Neural progenitor cell (in vitro differentiated cells): ENCODE data around the gene MFAP4. TPM values are rescaled to one million over a fixed set of nuclear protein-coding genes. Genes with fewer than 3 reads are reported as not detected.

Source experiments
- DNase-seq: peaks from one replicate; pipeline ENCODE4 v3.0.0-alpha.2; 2016; ENCODE audit warnings: low spot score
- H2AFZ ChIP-seq: fragments of 200-600 bp; sonication (generic); replicated peaks from 2 replicates; pipeline ENCODE4 v1.6.1; 2016; ENCODE audit warnings: antibody characterized with exemption
- H3F3A ChIP-seq: fragments of 200-600 bp; sonication (generic); 2 replicates; pipeline ENCODE4 v1.6.1; 2016; ENCODE audit warnings: antibody characterized with exemption, low read depth
- H3K27ac ChIP-seq: fragments of 200-600 bp; sonication (generic); 2 replicates; pipeline ENCODE4 v1.5.1; 2016; ENCODE audit warnings: mild to moderate bottlenecking
- H3K27me3 ChIP-seq: fragments of 200-600 bp; sonication (generic); 2 replicates; pipeline ENCODE4 v1.6.1; 2016; ENCODE audit warnings: mild to moderate bottlenecking, moderate library complexity
- H3K36me3 ChIP-seq: fragments of 200-600 bp; sonication (generic); 2 replicates; pipeline ENCODE4 v1.5.1; 2016
- H3K4me1 ChIP-seq: fragments of 200-600 bp; sonication (generic); 2 replicates; pipeline ENCODE4 v1.6.1; 2016; ENCODE audit warnings: mixed run types
- H3K4me2 ChIP-seq: fragments of 200-600 bp; sonication (generic); 2 replicates; pipeline ENCODE4 v1.6.1; 2016
- H3K4me3 ChIP-seq: fragments of 200-600 bp; sonication (generic); 2 replicates; pipeline ENCODE4 v1.5.1; 2016
- H3K79me2 ChIP-seq: fragments of 200-600 bp; sonication (generic); 2 replicates; pipeline ENCODE4 v1.6.1; 2016; ENCODE audit warnings: low read depth
- H3K9ac ChIP-seq: fragments of 200-600 bp; sonication (generic); 2 replicates; pipeline ENCODE4 v1.6.1; 2016
- H3K9me3 ChIP-seq: fragments of 200-600 bp; sonication (generic); 2 replicates; pipeline ENCODE4 v1.5.1; 2016; ENCODE audit warnings: low read depth
- H4K20me1 ChIP-seq: fragments of 200-600 bp; sonication (generic); 2 replicates; pipeline ENCODE4 v1.6.1; 2016; ENCODE audit warnings: low read depth
- H3K27ac Mint-ChIP-seq: 3 replicates; pipeline ENCODE4 v1.8.0; 2021; ENCODE audit warnings: mixed read lengths
- H3K27me3 Mint-ChIP-seq: 2 replicates; pipeline ENCODE4 v1.8.0; 2022; ENCODE audit warnings: low read depth, mild to moderate bottlenecking, inconsistent platforms, moderate library complexity, mixed read lengths; ENCODE audit not compliant: insufficient read depth
- H3K36me3 Mint-ChIP-seq: 3 replicates; pipeline ENCODE4 v1.8.0; 2021; ENCODE audit warnings: mixed read lengths
- H3K4me1 Mint-ChIP-seq: 3 replicates; pipeline ENCODE4 v1.8.0; 2021; ENCODE audit warnings: mixed read lengths
- H3K4me3 Mint-ChIP-seq: 3 replicates; pipeline ENCODE4 v1.8.0; 2021; ENCODE audit warnings: mild to moderate bottlenecking, moderate library complexity, mixed read lengths
- H3K9me3 Mint-ChIP-seq: 3 replicates; pipeline ENCODE4 v1.8.0; 2020; ENCODE audit warnings: mixed read lengths
- EZH2 ChIP-seq: fragments of 200-600 bp; sonication (generic); IDR thresholded peaks from 2 replicates; pipeline ENCODE4 v1.6.1; 2017; ENCODE audit warnings: antibody characterized with exemption, mild to moderate bottlenecking, moderate library complexity
- EZH2phosphoT487 ChIP-seq: fragments of 200-600 bp; sonication (generic); IDR thresholded peaks from 2 replicates; pipeline ENCODE4 v1.6.1; 2017; ENCODE audit warnings: antibody characterized with exemption
- total RNA-seq: library from RNA; depleted of rRNA; stranded (reverse); fragments of >200 nt; gene quantifications from 2 replicates; pipeline ENCODE4 v1.2.3, GENCODE V29; 2015; ENCODE audit warnings: low replicate concordance
- TF ChIP-seq, protein P1 (sequence below): fragments of 200-600 bp; sonication (generic); IDR thresholded peaks from 2 replicates; pipeline ENCODE4 v1.5.1; 2017; ENCODE audit warnings: antibody characterized with exemption, mild to moderate bottlenecking

MFAP4 gene
- total RNA-seq, 1 donor from 2014 or later, result not detected

DNA sequence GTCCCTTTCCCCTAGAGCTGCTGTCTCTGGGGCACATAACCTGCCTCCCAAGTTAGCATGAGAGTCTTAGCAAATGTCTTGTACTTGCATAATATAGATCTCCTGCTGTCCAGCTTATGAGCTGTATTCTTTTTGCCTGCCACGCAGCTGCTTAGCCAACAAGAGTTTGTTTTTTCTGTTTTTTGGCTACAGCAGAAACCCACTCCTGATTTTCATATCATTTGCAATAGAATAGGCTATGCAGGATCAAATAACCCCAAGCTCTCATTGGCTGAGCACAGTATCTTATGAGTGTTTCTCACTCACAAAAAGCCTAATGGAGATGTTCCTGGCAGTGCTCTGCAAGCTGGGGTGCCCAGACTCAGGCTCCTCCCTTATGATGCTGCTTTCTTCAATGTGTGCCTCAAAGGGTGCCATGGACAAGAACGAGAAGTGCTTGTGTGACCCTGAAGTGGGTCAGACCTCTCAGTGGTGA, 47.6 kb downstream of the MFAP4 start:
- Mint-ChIP-seq H3K9me3 (peaks cover 2% of the 10 kb centered on the region), H3K4me3 (no peak overlapping the region), H3K27me3 (peaks cover 2% of the 10 kb centered on the region), H3K27ac (no peak overlapping the region), H3K36me3 (peaks cover 5% of the 10 kb centered on the region), H3K4me1 (peaks cover 29% of the 10 kb centered on the region)
- Histone ChIP-seq H3K27ac (no peak overlapping the region), H3K4me2 (no peak overlapping the region), H3K4me1 (peaks cover 6% of the 10 kb centered on the region), H3K27me3 (no peaks in the 10 kb centered on the region), H3K4me3 (no peak overlapping the region), H3K9me3 (no peaks in the 10 kb centered on the region), H3K9ac (no peak overlapping the region), H3K36me3 (no peaks in the 10 kb centered on the region), H2AFZ (no peak overlapping the region), H4K20me1 (peaks cover 2% of the 10 kb centered on the region), H3K79me2 (no peaks in the 10 kb centered on the region), H3F3A (peaks cover 7% of the 10 kb centered on the region)
- TF ChIP-seq EZH2phosphoT487 (no peak), EZH2 (no peak)
- TF ChIP-seq, protein P1, sequence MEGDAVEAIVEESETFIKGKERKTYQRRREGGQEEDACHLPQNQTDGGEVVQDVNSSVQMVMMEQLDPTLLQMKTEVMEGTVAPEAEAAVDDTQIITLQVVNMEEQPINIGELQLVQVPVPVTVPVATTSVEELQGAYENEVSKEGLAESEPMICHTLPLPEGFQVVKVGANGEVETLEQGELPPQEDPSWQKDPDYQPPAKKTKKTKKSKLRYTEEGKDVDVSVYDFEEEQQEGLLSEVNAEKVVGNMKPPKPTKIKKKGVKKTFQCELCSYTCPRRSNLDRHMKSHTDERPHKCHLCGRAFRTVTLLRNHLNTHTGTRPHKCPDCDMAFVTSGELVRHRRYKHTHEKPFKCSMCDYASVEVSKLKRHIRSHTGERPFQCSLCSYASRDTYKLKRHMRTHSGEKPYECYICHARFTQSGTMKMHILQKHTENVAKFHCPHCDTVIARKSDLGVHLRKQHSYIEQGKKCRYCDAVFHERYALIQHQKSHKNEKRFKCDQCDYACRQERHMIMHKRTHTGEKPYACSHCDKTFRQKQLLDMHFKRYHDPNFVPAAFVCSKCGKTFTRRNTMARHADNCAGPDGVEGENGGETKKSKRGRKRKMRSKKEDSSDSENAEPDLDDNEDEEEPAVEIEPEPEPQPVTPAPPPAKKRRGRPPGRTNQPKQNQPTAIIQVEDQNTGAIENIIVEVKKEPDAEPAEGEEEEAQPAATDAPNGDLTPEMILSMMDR, result no peak
- no peak for DNase-seq

DNA sequence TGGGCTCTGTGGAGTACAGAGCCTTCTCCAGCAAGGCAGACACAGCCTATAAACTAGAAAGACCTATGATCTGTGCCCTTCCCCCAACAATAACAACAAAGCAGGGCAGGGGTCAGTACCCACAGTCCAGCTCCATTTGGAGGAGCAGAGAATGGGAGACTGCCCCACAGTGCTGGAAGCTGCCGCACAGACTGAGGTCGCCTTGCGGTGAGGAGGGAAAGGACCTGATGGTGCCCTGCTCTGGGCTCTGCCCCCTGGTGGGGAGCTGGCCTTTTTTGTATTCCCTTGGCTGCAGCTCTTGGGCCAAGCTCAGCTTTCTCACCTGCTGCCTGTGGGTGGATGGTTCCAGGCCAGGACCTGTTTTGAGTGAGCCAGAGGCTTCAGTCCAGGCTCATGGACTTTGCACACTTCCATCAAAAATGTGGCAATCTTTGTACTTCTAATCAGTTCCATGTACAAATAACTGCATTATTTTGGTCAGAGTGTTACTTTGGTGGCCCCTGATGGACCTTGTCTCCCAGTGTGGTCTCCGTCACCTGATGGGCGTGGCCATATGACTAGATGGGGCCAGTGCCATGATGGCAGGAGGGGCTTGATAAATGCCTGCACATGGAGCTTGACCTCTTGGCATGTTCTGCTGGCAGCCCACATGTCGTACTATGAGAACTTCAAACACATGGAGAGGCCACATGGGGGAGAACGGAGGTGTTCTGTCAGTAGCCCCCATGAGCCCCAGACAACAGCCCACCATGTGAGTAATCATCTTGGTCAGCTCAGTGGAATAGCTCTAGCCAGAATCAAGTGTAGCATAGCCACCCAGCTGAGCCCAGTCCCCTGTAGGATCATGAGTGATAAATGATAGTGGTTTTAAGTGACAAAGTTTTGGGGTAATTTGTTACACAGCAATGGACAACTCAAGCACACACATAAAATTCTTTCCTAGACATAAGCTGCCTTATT, 48.7 kb downstream of the MFAP4 start:
- H3K27ac Mint-ChIP-seq, result no peak overlapping the region
- no peaks in the 10 kb centered on the region for H3K9me3 ChIP-seq
- no peak overlapping the region for H2AFZ ChIP-seq
- peaks cover 29% of the 10 kb centered on the region for H3K4me1 Mint-ChIP-seq
- H3K4me3 ChIP-seq, result no peak overlapping the region
- H4K20me1 ChIP-seq, result peaks cover 2% of the 10 kb centered on the region
- no peak overlapping the region for H3K27ac ChIP-seq
- H3K9ac ChIP-seq, result no peak overlapping the region
- no peaks in the 10 kb centered on the region for H3K36me3 ChIP-seq
- peaks cover 7% of the 10 kb centered on the region for H3F3A ChIP-seq
- TF ChIP-seq EZH2, result no peak
- TF ChIP-seq, protein P1, result peak; percentile 57
- peaks cover 5% of the 10 kb centered on the region for H3K36me3 Mint-ChIP-seq
- DNase-seq, result peak; percentile 72
- H3K4me2 ChIP-seq, result no peak overlapping the region
- H3K4me3 Mint-ChIP-seq, result no peak overlapping the region
- H3K4me1 ChIP-seq, result peaks cover 6% of the 10 kb centered on the region
- no peaks in the 10 kb centered on the region for H3K79me2 ChIP-seq
- peaks cover 2% of the 10 kb centered on the region for H3K9me3 Mint-ChIP-seq
- no peaks in the 10 kb centered on the region for H3K27me3 ChIP-seq
- peaks cover 2% of the 10 kb centered on the region for H3K27me3 Mint-ChIP-seq

DNA sequence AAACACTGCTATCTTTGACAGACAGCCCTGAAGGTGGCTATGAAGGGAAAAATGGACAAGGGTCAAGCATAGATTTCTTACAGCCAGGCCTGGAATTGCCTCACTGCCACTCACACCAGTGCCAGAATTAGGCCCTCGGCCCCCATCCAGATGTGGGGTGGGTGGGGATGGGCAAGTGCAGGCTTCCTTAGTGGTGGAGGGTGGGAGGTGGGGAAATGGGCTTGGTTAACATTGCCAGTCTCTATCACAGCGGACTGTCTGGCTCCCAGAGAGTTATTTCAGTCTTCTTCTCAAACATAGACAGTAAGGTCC, 49.3 kb downstream of the MFAP4 start:
- Histone ChIP-seq H3K36me3 (no peaks in the 10 kb centered on the region), H3K9ac (no peak overlapping the region), H3K4me2 (no peak overlapping the region), H3K27me3 (no peaks in the 10 kb centered on the region), H3K4me3 (no peak overlapping the region), H3K4me1 (peaks cover 6% of the 10 kb centered on the region), H3K79me2 (no peaks in the 10 kb centered on the region), H4K20me1 (peaks cover 2% of the 10 kb centered on the region), H3F3A (peaks cover 7% of the 10 kb centered on the region), H3K9me3 (no peaks in the 10 kb centered on the region), H2AFZ (no peak overlapping the region), H3K27ac (no peak overlapping the region)
- TF ChIP-seq EZH2phosphoT487 (no peak), EZH2 (no peak)
- TF ChIP-seq, protein P1, result no peak
- Mint-ChIP-seq H3K9me3 (peaks cover 2% of the 10 kb centered on the region), H3K27me3 (peaks cover 2% of the 10 kb centered on the region), H3K4me3 (no peak overlapping the region), H3K36me3 (peaks cover 7% of the 10 kb centered on the region), H3K27ac (peak overlapping the region; percentile 89), H3K4me1 (peaks cover 30% of the 10 kb centered on the region)
- no peak for DNase-seq
